Ovary (tissue), 3 donors: Measurements from ENCODE around the gene CSTF1.

Experiments
- POLR2A ChIP-seq: fragments of 450-650 bp; IDR thresholded peaks from one replicate; pipeline ENCODE4 v1.6.1; 2017; ENCODE audit warnings: antibody characterized with exemption, mild to moderate bottlenecking, moderate library complexity
- TF ChIP-seq, protein P1 (sequence below), 3 donors: fragments of 450-650 bp in 2 of 3; fragments of 200-600 bp in 1 of 3; IDR thresholded peaks; one replicate each; pipeline versions ENCODE4 v1.5.1 to v1.8.0; 2016 to 2022; ENCODE audit warnings: antibody characterized with exemption in 3 of 3, mild to moderate bottlenecking in 1 of 3
- donor health status: DM: no; HTN: no; CAD: no.

DNA sequence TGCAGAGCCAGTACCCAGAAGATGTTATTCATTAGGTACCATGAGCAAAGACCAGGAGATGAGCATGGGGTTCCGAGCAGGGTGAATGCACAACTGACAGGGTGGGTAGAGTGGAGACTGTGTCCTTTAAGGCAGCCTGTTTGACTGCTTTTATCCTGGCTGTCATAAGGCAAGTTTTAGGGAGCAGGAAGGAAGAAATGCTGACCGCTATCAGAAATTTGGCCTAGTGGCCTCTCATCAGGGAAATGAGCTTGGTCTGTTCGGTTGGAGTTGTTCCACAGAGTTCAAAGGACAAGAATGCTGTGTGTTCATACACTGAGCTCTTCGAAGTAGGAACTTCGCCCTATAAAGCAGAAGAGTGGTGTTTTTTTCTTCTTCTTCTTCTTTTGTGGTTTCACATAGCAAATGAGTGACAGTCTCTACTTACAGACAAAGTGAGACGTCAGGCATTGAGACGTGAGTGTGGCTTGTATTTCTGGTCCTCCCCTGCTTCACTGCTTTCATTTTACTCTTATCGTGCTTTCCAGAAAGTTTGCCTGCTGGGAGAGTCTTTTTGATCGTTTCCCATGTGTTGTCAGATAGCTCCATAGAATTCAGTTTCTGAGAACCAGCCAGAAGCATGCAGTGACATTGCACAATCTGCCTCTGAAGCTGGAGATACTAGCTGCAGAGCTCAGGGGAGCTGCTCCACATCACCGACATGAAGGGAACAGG lies 19.5 kb downstream of the CSTF1 start, which contains the start of gene CASS4:
- TF ChIP-seq POLR2A = no peak
- TF ChIP-seq, protein P1, sequence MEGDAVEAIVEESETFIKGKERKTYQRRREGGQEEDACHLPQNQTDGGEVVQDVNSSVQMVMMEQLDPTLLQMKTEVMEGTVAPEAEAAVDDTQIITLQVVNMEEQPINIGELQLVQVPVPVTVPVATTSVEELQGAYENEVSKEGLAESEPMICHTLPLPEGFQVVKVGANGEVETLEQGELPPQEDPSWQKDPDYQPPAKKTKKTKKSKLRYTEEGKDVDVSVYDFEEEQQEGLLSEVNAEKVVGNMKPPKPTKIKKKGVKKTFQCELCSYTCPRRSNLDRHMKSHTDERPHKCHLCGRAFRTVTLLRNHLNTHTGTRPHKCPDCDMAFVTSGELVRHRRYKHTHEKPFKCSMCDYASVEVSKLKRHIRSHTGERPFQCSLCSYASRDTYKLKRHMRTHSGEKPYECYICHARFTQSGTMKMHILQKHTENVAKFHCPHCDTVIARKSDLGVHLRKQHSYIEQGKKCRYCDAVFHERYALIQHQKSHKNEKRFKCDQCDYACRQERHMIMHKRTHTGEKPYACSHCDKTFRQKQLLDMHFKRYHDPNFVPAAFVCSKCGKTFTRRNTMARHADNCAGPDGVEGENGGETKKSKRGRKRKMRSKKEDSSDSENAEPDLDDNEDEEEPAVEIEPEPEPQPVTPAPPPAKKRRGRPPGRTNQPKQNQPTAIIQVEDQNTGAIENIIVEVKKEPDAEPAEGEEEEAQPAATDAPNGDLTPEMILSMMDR (IDR thresholded peaks at IDR 0.05) = no peak
